IPS DF 19.7 (cell line): Measurements from ENCODE around the gene ANKZF1.
A peak's percentile ranks its signal among the peaks of the same experiment; 100 is the strongest.
"Not testable (repeated sequence)": the region's sequence is repeated elsewhere in the genome, so short reads cannot be mapped to it uniquely, and the experiment has no call there.

Experiments
- DNase-seq: peaks from one replicate; pipeline ENCODE4 v3.0.0-alpha.2; 2013; ENCODE audit warnings: low read depth, low spot score

ANKZF1 gene

DNA sequence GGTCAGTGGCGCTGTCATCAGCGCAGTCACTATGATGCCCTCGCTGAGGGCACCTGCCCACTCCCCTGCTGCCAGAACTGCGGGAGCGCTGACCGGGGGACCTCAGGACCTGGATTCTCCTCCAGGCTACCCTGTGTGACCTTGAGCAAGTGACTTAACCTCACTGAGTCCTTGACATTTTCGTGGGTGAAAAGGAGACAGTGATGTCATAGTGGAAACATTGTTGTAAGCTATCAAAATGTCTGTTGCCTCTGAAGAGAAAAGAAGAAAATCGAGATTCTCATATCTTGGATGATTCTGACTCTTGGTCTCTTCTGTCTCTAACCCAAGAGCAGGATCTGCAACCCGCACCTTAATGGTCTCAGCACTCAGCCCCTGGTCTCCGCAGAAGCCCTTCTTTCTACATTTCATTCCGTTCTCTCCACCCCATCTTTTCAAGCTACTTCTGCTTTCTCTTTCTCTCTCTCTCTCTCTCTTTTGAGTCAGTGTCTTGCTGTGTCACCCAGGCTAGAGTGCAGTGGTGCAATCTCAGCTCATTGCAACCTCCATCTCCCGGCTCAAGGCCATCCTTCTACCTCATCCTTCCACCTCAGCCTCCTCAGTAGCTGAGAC lies 25.1 kb downstream of the ANKZF1 start:
- DNase-seq, result no peak

- not testable (repeated sequence) for DNase-seq
These were observed 29.3 kb downstream of the ANKZF1 start for GRCh38 chr2:219258942-219259341.

DNA sequence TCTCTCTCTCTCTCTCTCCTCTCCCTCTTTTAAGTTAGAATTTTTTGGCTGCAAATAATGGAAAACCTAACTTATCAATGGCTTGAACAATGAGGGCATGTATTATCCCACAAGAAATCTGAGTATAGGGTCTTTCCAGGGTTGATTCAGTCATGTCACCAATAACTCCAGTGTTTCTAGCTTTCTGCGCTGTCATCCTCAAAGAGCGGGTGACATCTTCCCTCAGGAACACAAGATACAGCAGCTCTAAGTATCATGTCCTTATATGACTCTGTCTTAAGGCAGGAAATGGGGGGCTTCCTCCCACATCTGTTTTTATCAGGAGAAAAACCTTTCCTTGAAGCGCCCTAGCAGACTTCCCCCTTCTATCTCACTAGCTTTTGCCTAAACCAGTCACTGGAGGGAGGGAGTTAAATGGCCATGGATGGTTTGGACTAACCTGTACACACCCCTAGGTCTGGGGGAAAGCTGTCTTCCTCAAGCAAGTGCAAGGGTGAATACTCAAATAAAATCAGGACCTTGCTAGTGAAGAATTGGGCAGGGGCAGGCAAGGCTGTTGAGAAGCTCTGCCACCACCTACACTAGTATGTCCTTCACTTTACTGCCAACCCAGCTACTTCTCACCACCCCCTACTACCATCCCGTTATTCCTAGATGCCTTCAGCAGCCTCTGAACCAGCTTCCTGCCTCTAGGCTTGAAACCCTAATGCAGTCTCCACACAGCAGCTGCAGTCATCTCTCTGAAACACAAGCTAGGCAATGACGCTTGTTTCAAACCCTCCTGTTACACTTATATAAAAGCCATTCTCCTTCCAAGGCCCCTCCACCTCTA lies 31.6 kb downstream of the ANKZF1 start:
- no peak for DNase-seq

DNA sequence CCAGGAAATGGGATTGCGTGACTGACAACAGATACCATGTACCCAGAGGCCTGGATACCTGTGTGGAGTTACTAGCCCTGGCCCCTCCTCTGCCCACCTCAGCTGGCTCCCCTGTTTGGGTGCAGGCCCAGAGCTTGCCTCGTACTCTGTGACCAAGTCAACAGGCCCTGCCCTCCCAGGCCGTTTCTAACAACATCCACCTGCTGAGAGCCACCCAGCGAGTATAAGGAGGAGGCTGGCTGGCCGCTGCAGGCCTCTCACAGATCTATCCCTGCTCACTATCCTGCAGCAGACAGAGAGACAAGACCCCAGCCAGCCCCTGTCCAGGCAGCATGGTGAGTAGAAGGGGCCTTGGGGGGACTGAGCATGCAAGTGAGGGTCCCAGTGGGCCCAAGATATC lies 36.6 kb downstream of the ANKZF1 start:
- no peak for DNase-seq

GRCh38 chr2:219266886-219267285 lies 37.3 kb downstream of the ANKZF1 start:
- DNase-seq, result no peak

GRCh38 chr2:219268294-219268693 lies 38.7 kb downstream of the ANKZF1 start:
- no peak for DNase-seq

DNA sequence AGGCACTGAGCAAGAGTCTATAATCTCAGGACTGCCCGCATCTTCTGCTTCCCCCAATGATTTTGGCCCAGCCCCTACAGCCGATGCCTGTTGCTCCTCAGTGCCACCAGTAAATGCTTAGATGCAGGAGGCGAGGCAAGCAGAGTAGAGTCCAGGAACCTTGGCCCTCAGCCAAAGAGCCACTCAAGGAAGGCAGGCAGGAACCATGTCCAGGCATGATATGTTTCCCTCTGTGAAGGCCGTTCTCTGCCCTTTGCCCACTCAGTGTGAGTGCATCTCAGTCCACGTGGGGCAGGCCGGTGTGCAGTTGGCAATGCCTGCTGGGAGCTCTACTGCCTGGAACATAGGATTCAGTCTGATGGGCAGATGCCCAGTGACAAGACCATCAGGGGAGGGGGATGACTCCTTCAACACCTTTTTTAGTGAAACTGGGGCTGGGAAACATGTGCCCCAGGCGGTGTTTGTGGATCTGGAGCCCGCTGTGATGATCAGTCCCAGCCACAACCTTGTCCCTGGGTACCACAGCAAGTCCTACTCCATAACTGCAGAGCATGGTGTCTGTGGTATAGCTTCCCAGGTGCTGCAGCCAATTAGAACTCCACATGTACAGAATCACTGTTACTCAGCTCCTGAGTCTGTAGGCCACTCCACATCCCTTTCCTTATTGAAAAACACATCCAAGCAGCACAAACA lies 39.9 kb downstream of the ANKZF1 start:
- no peak for DNase-seq

DNA sequence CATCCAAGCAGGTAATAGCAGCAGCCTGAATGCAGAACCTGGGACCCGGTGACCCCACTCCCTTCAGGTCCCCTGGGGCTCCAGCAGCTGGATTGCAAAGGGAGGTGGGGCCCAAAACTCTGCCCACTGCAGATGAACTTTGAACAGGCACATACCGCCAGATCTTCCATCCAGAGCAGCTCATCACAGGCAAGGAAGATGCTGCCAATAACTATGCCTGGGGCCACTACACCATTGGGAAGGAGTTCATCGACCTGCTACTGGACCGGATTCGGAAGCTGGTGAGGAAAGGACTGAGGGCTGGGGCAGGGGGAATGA lies 40.4 kb downstream of the ANKZF1 start:
- DNase-seq, result no peak

GRCh38 chr2:219271021-219271420 lies 41.4 kb downstream of the ANKZF1 start:
- no peak for DNase-seq

GRCh38 chr2:219272356-219272755 lies 42.8 kb downstream of the ANKZF1 start:
- no peak for DNase-seq

DNA sequence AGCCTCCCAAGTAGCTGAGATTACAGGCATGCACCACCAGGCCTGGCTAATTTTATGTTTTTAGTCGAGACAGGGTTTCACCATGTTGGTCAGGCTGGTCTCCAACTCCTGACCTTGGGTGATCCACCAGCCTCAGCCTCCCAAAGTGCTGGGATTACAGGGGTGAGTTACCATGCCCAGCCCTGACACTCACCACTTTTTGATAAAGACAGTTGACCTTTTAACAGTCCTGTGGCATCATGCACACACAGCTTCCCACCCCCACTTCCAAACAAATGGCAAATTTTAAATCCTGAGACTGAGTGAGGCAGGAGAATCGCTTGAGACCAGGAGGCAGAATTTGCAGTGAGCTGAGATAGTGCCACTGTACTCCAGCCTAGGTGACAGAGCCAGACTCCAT lies 43.4 kb downstream of the ANKZF1 start:
- DNase-seq, result no peak

DNA sequence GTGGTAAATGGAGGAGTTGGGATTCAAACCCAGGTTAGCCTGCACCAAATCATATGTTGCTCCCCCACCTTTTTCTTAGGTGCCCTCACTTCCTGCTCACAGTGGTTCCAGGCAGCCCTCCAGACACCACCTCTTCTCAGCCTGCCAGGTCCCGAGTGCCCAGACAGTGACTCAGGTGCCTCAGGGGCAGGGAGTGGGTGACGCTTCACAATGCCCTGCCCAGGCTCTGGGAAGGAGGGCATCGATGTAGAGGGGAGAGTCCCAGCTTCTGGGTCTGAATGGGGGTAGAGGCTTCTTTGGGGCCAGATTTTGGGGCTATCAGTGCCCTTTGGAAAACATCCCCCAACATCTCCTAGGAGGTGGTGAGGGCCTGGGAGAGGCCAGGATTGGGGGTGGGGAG lies 44.3 kb downstream of the ANKZF1 start:
- no peak for DNase-seq

DNA sequence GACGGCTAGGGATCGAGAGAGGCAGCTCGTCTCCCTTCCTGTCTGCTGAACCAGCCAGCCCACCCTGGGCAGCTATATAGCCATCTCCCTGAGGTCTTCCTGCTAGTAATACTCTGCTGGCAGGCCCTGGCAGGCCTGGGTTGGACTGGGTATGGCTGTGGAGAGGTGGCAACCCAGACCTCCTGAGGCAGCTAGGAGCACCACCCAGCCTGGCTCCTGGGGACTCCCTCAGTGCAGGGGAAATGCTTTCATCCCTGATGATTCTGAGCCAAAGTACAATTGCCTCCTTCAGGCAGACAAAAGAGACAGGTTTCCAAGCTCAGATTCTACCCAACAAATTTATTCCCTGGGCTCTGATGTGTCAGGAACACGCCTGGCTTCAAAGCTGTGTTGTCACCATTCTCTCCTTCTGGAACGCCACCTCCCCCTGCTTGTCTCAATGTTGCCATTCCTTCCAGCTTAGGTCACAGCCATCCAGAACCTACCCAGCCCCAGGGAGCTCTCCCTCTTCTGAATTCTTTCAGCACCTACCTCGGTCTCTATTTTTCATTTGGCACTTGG lies 44.8 kb downstream of the ANKZF1 start:
- no peak for DNase-seq

- DNase-seq, result no peak
These were observed 48.4 kb downstream of the ANKZF1 start for GRCh38 chr2:219277703-219278654.

GRCh38 chr2:219278655-219279150 lies 49.1 kb downstream of the ANKZF1 start:
- no peak for DNase-seq

DNA sequence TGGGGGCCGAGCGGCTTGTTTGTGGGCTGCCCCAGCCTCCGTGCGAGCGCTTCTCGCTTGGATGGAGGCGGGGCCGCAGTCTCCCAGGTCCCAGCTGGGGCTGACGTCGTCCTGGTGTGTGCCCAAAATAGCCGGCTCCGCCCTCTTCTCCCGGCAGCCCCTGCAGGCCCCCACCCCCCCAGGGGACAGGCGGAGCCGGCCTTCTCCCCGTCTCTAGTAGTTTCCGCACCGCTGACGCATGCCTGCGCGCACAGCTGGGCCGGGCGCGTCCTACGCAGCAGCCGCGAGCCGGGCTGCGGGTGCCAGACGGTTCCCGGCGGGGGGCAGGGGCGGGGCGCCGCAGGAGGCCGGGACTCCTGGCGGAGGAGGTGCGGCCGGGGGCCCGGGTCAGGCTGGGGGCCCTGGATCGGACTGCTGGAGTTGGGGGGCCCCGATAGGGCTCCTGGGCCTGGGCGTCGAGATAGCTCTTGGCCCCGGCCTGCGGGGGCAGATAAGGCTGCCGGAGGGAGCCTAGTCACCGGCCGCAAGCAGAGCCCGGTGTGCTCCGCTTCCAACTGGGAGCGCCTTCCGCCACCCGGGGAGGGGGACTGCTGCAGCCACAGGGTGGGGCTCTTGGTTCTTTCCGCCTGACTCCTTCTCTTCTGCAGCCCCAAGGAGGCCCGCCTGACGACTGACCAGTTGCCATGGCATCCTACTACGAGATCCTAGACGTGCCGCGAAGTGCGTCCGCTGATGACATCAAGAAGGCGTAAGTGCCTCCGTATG lies 49.7 kb downstream of the ANKZF1 start, which contains the start of gene DNAJB2:
DNAJB2 (plus strand) TSS at position 216 of the 765 bp plus-strand sequence; CDS start at position 684, 468 bp downstream.
- peak; percentile 78 for DNase-seq

DNA sequence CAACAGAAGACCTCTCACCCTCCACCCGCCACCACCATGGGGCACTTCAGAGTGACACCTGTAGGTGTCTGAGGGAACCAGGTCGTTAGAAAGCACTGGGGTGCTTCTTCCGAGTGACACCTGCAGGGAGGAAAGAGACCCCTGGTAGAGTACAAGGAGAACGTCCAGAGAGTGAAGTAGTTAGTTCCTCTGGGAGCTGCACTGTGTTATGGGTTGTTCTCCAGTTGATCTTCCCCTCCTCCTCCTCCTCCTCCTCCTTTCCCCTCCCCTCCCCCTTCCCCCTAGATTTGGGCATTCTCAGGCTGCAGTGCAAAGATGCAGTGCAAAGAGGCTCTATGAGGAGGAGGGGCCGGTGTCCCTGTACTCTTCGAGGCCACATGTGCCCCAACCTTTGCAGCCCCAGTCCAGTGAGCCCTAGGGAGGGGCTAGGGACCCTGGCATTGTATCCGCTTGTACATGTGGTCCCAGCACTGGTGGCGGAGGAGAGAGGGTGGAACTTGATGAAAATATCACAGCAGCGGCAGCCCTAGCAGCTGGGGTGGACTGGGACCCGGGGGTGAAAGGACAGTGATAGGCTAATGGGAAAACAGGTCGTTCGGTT lies 50.4 kb downstream of the ANKZF1 start:
- DNase-seq, result no peak

DNA sequence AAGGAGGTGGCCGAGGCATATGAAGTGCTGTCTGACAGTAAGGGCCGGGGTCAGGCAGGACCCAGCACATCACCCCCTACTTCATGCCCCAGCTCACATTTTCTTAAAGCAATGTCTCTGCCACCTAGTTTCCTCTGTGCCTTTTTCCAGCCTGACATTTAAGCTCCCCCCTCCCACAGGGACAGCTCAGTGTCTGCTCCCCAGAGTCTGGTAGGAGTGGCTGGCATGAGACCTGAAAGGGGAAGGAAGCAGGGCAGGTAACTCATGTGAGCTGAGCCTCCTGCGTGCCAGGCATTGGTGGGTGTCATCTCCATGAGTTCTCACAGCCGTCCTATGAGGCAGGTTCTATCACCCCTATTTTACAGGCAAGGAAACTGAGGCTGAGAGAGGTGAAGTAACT lies 51.0 kb downstream of the ANKZF1 start:
- no peak for DNase-seq

DNA sequence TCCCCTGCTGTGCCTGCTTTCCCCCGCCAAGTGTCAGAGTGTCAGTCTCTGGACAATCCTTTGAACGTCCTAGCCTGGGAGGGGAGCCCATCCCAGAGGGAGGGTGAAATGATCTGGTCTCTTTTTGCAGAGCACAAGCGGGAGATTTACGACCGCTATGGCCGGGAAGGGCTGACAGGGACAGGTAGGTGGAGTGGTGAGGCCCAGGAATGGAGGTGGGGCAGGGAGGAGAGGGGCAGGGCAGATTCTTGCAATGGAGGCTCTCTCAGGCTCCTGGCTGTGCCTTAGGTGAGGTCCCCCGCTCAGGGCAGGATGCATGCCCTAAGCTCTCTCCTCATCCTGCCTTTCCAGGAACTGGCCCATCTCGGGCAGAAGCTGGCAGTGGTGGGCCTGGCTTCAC lies 52.0 kb downstream of the ANKZF1 start:
- no peak for DNase-seq

DNA sequence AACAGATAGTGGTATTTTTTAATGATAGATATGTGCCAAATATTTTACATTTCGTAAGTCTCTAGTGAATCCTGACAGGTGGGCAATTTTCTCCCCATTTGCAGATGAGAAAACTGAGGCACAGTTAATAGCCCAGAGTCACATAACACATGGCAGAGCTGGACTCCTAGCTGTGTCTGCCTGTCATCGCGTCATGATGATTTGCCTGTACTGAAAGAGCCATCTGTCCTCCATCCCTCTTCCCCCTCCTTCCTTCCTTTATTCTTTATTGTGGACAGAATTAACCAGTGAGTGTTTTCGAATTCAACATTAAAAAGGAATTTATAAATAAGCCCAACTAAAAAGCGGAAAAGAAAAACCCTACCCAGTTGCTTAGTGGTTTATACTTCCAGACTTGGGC lies 52.8 kb downstream of the ANKZF1 start:
- no peak for DNase-seq
